GM12878 (cell line): ENCODE data around the gene MYO3B. TPM values are rescaled to one million over a fixed set of nuclear protein-coding genes. Genes with fewer than 3 reads are reported as not detected.

Experiments
- ATAC-seq: fragments of 200-7000 bp; cut with Tn5 transposase; 3 replicates; pipeline ENCODE4 v1.9.1; 2020; ENCODE audit warnings: mild to moderate bottlenecking, moderate library complexity
- BruUV-seq: library from RNA; stranded (reverse); fragments of 400-500 nt; replicated peaks from 2 replicates; lab custom pipeline; 2021; lab: Mats Ljungman, UMichigan
- CTCF ChIA-PET: fragments of 300-600 bp; sonication (Branson Sonifier 250); formaldehyde crosslinking; extraction: SDS; loops from one replicate; lab custom pipeline; 2021; ENCODE audit warnings: inconsistent platforms; lab: Yijun Ruan, JAX
- POLR2A ChIA-PET: fragments of 350-600 bp; formaldehyde crosslinking; extraction: SDS; loops from one replicate; lab custom pipeline; 2021; ENCODE audit warnings: inconsistent platforms; lab: Charles Lee
- RAD21 ChIA-PET: fragments of 300-600 bp; sonication (Branson Sonifier 250); formaldehyde crosslinking; loops from one replicate; lab custom pipeline; 2023; ENCODE audit warnings: antibody characterized with exemption; ENCODE audit not compliant: unreplicated experiment; lab: Charles Lee
- SMC1A ChIA-PET: fragments of 300-600 bp; sonication (Branson Sonifier 250); formaldehyde crosslinking; loops from one replicate; lab custom pipeline; 2023; ENCODE audit not compliant: unreplicated experiment, uncharacterized antibody; lab: Charles Lee
- DNase-seq: peaks from one replicate; pipeline ENCODE4 v3.0.0-alpha.2; 2011; ENCODE audit warnings: low read depth, low spot score
- FAIRE-seq: peaks from 3 replicates; lab custom pipeline; 2011; peaks lifted over from hg19 to GRCh38; lab: Jason Lieb, UNC
- H2AFZ ChIP-seq: 2 replicates; pipeline ENCODE4 v1.6.0; 2011; ENCODE audit warnings: low read depth, low read length, control low read depth; ENCODE audit not compliant: control insufficient read depth
- H3K27ac ChIP-seq: 2 replicates; pipeline ENCODE4 v1.5.1; 2011; ENCODE audit warnings: control low read depth; ENCODE audit not compliant: control insufficient read depth, insufficient read depth
- H3K27me3 ChIP-seq, 2 experiments: replicated peaks in 1 of 2; 2 replicates each; pipeline versions ENCODE4 v1.6.0 to v1.6.1; 2011; ENCODE audit warnings: low read length in 1 of 2; ENCODE audit not compliant: control insufficient read depth in 2 of 2, insufficient read depth in 2 of 2
- H3K36me3 ChIP-seq, 2 experiments: 2 replicates each; pipeline ENCODE4 v1.5.1; 2011; ENCODE audit warnings: low read length in 1 of 2; ENCODE audit not compliant: control insufficient read depth in 2 of 2, insufficient read depth in 2 of 2
- H3K4me1 ChIP-seq: 2 replicates; pipeline ENCODE4 v1.6.1; 2011; ENCODE audit warnings: mild to moderate bottlenecking, low read length, moderate library complexity, mixed read lengths; ENCODE audit not compliant: control insufficient read depth, insufficient read depth
- H3K4me2 ChIP-seq: 2 replicates; pipeline ENCODE4 v1.6.0; 2011; ENCODE audit warnings: control low read depth; ENCODE audit not compliant: control insufficient read depth, insufficient read depth
- H3K4me3 ChIP-seq: fragments of 200-600 bp; sonication (generic); 2 replicates; pipeline ENCODE4 v1.5.1; 2016
- H3K79me2 ChIP-seq: 2 replicates; pipeline ENCODE4 v1.6.0; 2011; ENCODE audit warnings: low read length; ENCODE audit not compliant: control insufficient read depth, insufficient read depth
- H3K9ac ChIP-seq: 2 replicates; pipeline ENCODE4 v1.8.0; 2011; ENCODE audit warnings: low read length, control low read depth, mixed read lengths; ENCODE audit not compliant: control insufficient read depth, insufficient read depth
- H3K9me3 ChIP-seq: replicated peaks from 3 replicates; pipeline ENCODE4 v1.5.1; 2011; ENCODE audit warnings: mild to moderate bottlenecking, low read length; ENCODE audit not compliant: control insufficient read depth, insufficient read depth
- H4K20me1 ChIP-seq: 2 replicates; pipeline ENCODE4 v1.6.0; 2011; ENCODE audit not compliant: control insufficient read depth, insufficient read depth
- ATF3 ChIP-seq: IDR thresholded peaks from 2 replicates; pipeline ENCODE4 v1.6.1; 2011; ENCODE audit warnings: low read depth, mild to moderate bottlenecking, low read length, moderate library complexity, borderline replicate concordance; ENCODE audit errors: extremely low read depth
- CHD1 ChIP-seq: IDR thresholded peaks from 2 replicates; pipeline ENCODE4 v1.6.1; 2012; ENCODE audit warnings: low read depth, low read length, improper control_type of control experiment
- IKZF1 ChIP-seq: fragments of 450-650 bp; conservative IDR thresholded peaks from 2 replicates; pipeline ENCODE4 v1.6.1; 2017; ENCODE audit warnings: antibody characterized with exemption, mild to moderate bottlenecking
- JUNB ChIP-seq: IDR thresholded peaks from 2 replicates; pipeline ENCODE4 v1.6.1; 2016; ENCODE audit warnings: antibody characterized with exemption, mild to moderate bottlenecking
- MXI1 ChIP-seq: fragments of 150-350 bp; IDR thresholded peaks from 2 replicates; pipeline ENCODE4 v1.6.1; 2011; ENCODE audit warnings: low read depth, mild to moderate bottlenecking, inconsistent platforms, low read length, improper control_type of control experiment
- NFIC ChIP-seq: IDR thresholded peaks from 2 replicates; pipeline ENCODE4 v1.6.1; 2012; ENCODE audit warnings: low read depth, mild to moderate bottlenecking, inconsistent platforms, low read length, moderate library complexity
- NFXL1 ChIP-seq: fragments of 450-650 bp; IDR thresholded peaks from 2 replicates; pipeline ENCODE4 v1.6.1; 2017; ENCODE audit warnings: antibody characterized with exemption, mild to moderate bottlenecking, borderline replicate concordance
- RB1 ChIP-seq: fragments of 450-650 bp; formaldehyde crosslinking; IDR thresholded peaks from 2 replicates; pipeline ENCODE4 v1.6.1; 2017; ENCODE audit warnings: mild to moderate bottlenecking, borderline replicate concordance
- WRNIP1 ChIP-seq: IDR thresholded peaks from 2 replicates; pipeline ENCODE4 v1.6.1; 2011; ENCODE audit warnings: low read depth, low read length, improper control_type of control experiment, borderline replicate concordance
- ZBTB40 ChIP-seq: fragments of 450-650 bp; IDR thresholded peaks from 2 replicates; pipeline ENCODE4 v1.6.1; 2016; ENCODE audit warnings: mild to moderate bottlenecking, moderate library complexity, borderline replicate concordance
- in situ Hi-C: fragments of 300-500 bp; cut with MboI; formaldehyde crosslinking; loops from 9 replicates; pipeline ENCODE4 v1.14.3; 2018; ENCODE audit warnings: mixed read lengths
- intact Hi-C: fragments of 100-400 bp; cut with micrococcal nuclease; formaldehyde crosslinking; loops from one replicate; pipeline ENCODE4 v1.14.2; 2022; ENCODE audit not compliant: unreplicated experiment
- polyA plus RNA-seq, 11 experiments: library from polyadenylated mRNA; depleted of rRNA in 4 of 11; unstranded in 6 of 11; stranded (reverse) in 5 of 11; fragments of >200 nt; fragmentation: Nextera tagmentation in 4 of 11; fragmentation: Illumina TruSeq in 1 of 11; extraction: Ambion mirVana in 4 of 11; extraction: Trizol in 1 of 11; gene quantifications; 1 replicate in 1 of 11; 2 replicates in 10 of 11; pipeline versions ENCODE4 v1.2.1 to v1.2.3, GENCODE V29; 2011 to 2016; ENCODE audit warnings: inconsistent platforms in 2 of 11, missing spikeins in 2 of 11, low read depth in 1 of 11
- total RNA-seq, 4 experiments: library from RNA; depleted of rRNA in 3 of 4; stranded (reverse); fragments of >200 nt in 3 of 4; fragmentation: Illumina TruSeq in 1 of 4; extraction: Trizol in 1 of 4; gene quantifications; 2 replicates each; pipeline versions ENCODE4 v1.2.1 to v1.2.3, GENCODE V29; 2013 to 2021
- TF ChIP-seq, protein P1 (sequence below): IDR thresholded peaks from 2 replicates; pipeline ENCODE4 v1.6.1; 2012; ENCODE audit warnings: low read depth, low read length, improper control_type of control experiment
- TF ChIP-seq, protein P2 (sequence below): fragments of 450-650 bp; formaldehyde crosslinking; IDR thresholded peaks from 2 replicates; pipeline ENCODE4 v1.4.0; 2022; ENCODE audit warnings: mild to moderate bottlenecking, moderate library complexity
- TF ChIP-seq, protein P3 (sequence below): fragments of 150-350 bp; IDR thresholded peaks from 2 replicates; pipeline ENCODE4 v1.6.1; 2014; ENCODE audit warnings: mild to moderate bottlenecking, low read depth, low read length

Gene MYO3B
- total and polyA plus RNA-seq, 10 of the 15 experiments (the other 5 are each of a cell fraction or from before 2014, with no cell fraction given): 1.1 to 7.1 (median 2.1) TPM

DNA sequence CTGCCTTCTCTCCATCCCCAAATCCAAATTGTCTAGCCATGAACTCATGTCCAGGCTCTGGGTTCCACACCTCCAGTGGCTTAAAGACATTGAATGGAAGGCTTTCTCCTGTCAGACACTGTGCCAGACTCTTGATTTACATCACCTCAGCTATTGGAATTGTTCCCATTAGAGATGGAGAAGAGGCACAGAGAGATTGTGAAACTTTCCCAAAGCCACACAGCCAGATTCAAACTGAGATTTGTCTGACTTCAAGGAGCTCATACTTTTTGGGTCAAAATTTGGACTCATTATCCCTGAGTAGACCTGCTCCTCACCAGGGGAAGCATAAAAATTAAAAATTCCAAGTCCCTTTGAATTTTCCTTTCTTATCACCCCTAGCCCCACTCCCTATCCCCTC lies 18.9 kb upstream of the MYO3B start:
- FAIRE-seq (no peak), ATAC-seq (no peak), DNase-seq (no peak)
- Histone ChIP-seq H3K27me3 (no peaks in the 10 kb centered on the region), H2AFZ (no peak overlapping the region), H3K9ac (no peak overlapping the region), H4K20me1 (no peaks in the 10 kb centered on the region), H3K4me2 (no peak overlapping the region), H3K27ac (no peak overlapping the region), H3K4me1 (peaks cover 57% of the 10 kb centered on the region), H3K36me3 (no peaks in the 10 kb centered on the region), H3K4me3 (no peak overlapping the region), H3K79me2 (no peaks in the 10 kb centered on the region), H3K9me3 (no peaks in the 10 kb centered on the region)
- ChIA-PET CTCF (interaction anchor here (0.7 to 5.9 kb wide), 8 partner anchors 8 to 230 kb away, joined by 3 to 38 read pairs (median 3); no protein-coding TSS in a partner anchor), POLR2A (interaction anchor here (0.5 to 10.7 kb wide), 3 partner anchors 20 to 63 kb away, joined by 4 to 112 read pairs (median 5); partner anchors contain the start of gene MYO3B), SMC1A (interaction anchor here (0.6 to 15.9 kb wide), 9 partner anchors 8 to 568 kb away, joined by 3 to 291 read pairs (median 14); partner anchors contain the start of gene MYO3B), RAD21 (interaction anchor here (1.0 to 10.5 kb wide), 4 partner anchors 17 to 69 kb away, joined by 3 to 124 read pairs (median 8); partner anchors contain the start of gene MYO3B)
- no TSS peak for BruUV-seq
- intact Hi-C loops: loop anchor here (5.0 to 10.0 kb wide), 3 partner anchors 64 to 227 kb away; no protein-coding TSS in a partner anchor
- in situ Hi-C loops: no loop called here
- TF ChIP-seq WRNIP1 (no peak), NFIC (no peak), ATF3 (no peak), MXI1 (no peak), ZBTB40 (no peak), CHD1 (no peak), IKZF1 (no peak), RB1 (no peak), NFXL1 (no peak), JUNB (no peak)
- TF ChIP-seq, protein P1, sequence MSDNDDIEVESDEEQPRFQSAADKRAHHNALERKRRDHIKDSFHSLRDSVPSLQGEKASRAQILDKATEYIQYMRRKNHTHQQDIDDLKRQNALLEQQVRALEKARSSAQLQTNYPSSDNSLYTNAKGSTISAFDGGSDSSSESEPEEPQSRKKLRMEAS: no peak
- TF ChIP-seq, protein P2, sequence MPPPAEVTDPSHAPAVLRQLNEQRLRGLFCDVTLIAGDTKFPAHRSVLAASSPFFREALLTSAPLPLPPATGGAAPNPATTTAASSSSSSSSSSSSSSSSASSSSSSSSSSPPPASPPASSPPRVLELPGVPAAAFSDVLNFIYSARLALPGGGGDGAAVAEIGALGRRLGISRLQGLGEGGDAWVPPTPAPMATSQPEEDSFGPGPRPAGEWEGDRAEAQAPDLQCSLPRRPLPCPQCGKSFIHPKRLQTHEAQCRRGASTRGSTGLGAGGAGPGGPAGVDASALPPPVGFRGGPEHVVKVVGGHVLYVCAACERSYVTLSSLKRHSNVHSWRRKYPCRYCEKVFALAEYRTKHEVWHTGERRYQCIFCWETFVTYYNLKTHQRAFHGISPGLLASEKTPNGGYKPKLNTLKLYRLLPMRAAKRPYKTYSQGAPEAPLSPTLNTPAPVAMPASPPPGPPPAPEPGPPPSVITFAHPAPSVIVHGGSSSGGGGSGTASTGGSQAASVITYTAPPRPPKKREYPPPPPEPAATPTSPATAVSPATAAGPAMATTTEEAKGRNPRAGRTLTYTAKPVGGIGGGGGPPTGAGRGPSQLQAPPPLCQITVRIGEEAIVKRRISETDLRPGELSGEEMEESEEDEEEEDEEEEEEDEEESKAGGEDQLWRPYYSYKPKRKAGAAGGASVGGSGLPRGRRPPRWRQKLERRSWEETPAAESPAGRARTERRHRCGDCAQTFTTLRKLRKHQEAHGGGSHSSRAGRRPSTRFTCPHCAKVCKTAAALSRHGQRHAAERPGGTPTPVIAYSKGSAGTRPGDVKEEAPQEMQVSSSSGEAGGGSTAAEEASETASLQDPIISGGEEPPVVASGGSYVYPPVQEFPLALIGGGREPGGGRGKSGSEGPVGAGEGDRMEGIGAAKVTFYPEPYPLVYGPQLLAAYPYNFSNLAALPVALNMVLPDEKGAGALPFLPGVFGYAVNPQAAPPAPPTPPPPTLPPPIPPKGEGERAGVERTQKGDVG (CRISPR knock-in tag): no peak
- TF ChIP-seq, protein P3, sequence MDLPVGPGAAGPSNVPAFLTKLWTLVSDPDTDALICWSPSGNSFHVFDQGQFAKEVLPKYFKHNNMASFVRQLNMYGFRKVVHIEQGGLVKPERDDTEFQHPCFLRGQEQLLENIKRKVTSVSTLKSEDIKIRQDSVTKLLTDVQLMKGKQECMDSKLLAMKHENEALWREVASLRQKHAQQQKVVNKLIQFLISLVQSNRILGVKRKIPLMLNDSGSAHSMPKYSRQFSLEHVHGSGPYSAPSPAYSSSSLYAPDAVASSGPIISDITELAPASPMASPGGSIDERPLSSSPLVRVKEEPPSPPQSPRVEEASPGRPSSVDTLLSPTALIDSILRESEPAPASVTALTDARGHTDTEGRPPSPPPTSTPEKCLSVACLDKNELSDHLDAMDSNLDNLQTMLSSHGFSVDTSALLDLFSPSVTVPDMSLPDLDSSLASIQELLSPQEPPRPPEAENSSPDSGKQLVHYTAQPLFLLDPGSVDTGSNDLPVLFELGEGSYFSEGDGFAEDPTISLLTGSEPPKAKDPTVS: no peak
